DOHH2 (cell line): Measurements from ENCODE around the gene GDPGP1.

Source experiments
- EZH2phosphoT487 ChIP-seq: fragments of 200-600 bp; sonication (generic); IDR thresholded peaks from 2 replicates; pipeline ENCODE4 v1.6.1; 2017; ENCODE audit warnings: borderline replicate concordance, mild to moderate bottlenecking, antibody characterized with exemption, low read length, moderate library complexity, mixed read lengths
- TF ChIP-seq, protein P1 (sequence below): fragments of 200-600 bp; sonication (generic); IDR thresholded peaks from one replicate; pipeline ENCODE4 v1.5.1; 2014; ENCODE audit warnings: antibody characterized with exemption, mild to moderate bottlenecking, low read depth, low read length; ENCODE audit not compliant: poor library complexity, severe bottlenecking

DNA sequence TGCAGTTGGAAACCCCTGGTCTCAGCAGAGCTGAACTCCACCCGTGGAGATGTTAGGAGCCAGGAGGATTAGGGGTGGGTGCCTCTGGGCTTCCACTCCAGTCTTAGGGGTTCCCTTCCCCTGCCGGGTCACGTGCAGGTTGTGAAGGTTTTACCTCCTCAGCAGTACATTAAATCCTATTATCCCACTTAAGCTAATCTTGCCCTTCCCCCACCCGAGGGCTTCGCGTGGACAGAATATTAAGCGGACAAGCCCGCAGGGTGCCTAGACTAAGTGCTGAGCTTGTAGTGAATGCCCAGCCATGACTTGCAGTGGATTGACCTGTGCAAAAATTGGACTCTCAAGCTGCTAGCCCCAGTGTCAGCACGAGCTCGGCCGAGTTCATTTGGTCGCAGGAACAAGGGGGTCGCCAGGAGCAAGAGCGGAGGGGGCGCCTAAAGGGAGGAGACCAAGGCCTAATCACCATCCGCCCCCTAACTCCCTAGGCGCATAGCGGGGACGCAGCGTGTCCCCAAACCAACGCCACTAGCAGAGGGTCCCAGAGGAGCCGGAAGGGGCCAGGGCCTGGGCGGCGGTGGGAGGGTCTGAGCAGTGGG is 33.4 kb upstream of the GDPGP1 start:
- TF ChIP-seq, protein P1, sequence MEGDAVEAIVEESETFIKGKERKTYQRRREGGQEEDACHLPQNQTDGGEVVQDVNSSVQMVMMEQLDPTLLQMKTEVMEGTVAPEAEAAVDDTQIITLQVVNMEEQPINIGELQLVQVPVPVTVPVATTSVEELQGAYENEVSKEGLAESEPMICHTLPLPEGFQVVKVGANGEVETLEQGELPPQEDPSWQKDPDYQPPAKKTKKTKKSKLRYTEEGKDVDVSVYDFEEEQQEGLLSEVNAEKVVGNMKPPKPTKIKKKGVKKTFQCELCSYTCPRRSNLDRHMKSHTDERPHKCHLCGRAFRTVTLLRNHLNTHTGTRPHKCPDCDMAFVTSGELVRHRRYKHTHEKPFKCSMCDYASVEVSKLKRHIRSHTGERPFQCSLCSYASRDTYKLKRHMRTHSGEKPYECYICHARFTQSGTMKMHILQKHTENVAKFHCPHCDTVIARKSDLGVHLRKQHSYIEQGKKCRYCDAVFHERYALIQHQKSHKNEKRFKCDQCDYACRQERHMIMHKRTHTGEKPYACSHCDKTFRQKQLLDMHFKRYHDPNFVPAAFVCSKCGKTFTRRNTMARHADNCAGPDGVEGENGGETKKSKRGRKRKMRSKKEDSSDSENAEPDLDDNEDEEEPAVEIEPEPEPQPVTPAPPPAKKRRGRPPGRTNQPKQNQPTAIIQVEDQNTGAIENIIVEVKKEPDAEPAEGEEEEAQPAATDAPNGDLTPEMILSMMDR, result no peak
- no peak for TF ChIP-seq EZH2phosphoT487
